Measurements from ENCODE around the gene JOSD1.

The JOSD1 gene

DNA sequence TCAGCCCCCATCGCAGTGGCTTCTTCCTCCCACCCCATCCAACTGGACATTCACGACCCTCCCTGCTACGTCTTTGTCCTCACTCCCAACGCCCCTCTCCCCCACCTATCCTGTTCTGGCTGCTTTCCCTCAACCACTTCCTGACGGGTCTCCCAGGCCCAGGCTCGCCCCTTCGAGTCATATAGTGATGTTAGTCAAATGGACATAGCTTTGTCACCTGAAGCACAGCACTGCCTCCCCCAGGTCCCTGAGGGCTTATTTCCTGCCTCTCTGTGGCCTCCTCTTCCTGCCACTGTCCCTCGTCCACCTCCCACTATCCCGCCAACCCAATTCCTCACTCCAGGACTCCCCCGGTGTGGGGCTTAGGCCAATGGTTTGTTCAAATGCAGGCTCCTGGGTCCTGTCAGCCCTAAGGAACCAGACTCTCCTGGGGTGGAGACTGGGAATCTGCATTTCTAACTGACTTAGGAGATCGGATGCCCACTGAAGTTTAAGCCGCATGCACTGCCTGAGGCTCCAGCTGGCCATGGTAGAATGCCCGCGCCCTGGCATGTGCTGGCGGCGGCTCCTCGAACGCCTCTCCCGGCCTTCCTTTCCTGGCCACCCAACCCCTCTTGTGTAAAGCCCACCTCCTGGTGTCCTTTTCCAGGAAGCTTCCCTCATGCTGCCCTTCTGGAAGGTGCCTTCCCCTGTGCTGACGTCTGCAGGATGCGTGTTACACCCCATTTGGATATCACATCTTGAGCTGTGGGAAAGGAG lies 36.7 kb upstream of the JOSD1 start:
- no peak overlapping the region for H3K4me3 ChIP-seq (ENCODE audit: low read depth, low read length)
- TF ChIP-seq, protein P1, sequence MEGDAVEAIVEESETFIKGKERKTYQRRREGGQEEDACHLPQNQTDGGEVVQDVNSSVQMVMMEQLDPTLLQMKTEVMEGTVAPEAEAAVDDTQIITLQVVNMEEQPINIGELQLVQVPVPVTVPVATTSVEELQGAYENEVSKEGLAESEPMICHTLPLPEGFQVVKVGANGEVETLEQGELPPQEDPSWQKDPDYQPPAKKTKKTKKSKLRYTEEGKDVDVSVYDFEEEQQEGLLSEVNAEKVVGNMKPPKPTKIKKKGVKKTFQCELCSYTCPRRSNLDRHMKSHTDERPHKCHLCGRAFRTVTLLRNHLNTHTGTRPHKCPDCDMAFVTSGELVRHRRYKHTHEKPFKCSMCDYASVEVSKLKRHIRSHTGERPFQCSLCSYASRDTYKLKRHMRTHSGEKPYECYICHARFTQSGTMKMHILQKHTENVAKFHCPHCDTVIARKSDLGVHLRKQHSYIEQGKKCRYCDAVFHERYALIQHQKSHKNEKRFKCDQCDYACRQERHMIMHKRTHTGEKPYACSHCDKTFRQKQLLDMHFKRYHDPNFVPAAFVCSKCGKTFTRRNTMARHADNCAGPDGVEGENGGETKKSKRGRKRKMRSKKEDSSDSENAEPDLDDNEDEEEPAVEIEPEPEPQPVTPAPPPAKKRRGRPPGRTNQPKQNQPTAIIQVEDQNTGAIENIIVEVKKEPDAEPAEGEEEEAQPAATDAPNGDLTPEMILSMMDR (IDR thresholded peaks at IDR 0.05; ENCODE audit: low read depth, low read length): no peak

DNA sequence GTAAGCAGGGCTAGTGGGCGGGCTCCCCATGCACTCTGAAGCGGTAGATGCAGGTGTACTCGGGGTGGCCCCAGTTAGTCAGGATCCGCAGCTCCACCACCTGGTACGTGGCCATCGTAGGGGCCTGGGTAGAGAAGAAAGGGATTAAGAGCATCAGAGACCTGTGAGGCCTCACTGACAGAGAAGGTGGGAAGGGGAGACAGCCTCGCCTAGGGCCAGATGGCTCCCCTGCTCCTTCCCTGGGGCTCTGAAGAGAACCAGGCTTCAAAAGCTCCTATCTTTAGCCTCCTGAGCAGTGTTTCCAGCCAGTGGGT lies 35.5 kb upstream of the JOSD1 start:
- TF ChIP-seq, protein P1 (IDR thresholded peaks at IDR 0.05; ENCODE audit: low read depth, low read length): no peak
- no peak overlapping the region for H3K4me3 ChIP-seq (ENCODE audit: low read depth, low read length)

DNA sequence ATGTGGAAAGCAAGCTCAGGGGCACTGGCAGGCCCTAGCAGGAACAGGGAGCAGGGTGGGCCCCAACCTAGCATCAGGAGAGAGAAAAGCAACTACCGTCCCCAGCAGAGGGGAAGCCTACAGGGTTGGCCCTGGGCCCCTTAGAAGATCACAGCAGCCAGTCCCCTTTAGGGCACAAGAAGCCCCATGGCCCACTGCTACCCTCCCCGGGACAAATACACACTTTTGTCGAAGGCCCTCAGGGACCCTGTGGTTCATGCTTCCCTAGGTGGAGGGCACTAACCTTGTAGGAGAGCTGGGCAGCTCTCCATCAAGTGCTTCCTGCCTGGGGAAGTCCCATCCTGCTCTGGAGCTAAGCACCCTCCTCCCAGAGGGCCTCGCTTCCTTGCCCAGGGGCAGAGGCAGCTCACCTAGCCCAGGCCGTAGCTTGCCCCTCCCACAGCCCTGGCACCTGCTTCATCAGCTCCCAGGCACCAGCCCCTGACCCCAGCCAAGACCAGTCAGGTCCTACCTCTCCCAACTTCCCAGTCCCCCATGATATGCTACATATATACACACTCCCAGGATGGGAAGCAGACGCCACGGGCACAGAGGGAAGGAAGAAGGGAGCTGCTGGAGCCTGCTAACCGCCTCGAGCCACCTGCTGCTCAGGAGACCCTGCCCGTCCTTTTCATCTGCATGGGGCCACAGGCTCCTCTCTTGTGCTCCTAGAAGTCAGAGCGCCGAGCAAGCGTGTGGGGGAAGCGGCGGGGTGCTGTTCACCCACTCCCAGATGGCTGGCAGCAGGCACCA lies 34.9 kb upstream of the JOSD1 start:
- no peak overlapping the region for H3K4me3 ChIP-seq (ENCODE audit: low read depth, low read length)
- TF ChIP-seq, protein P1 (IDR thresholded peaks at IDR 0.05; ENCODE audit: low read depth, low read length): no peak

DNA sequence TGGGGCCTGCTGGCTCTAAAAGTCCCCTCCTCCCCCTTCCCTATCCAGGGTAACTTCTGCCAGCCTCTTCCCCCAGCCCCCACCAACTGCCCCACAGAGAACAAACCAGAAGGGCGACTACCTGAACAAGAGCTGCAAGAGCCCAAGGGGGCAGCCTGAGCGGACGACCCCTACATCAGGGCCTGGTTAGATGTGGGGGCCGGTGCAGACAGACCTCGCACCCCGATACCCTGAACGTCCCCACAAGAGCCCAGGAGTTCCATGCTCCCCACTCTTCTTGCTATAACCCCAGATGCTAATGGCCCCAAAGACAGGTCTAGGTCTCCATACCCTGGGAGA lies 34.4 kb upstream of the JOSD1 start:
- TF ChIP-seq, protein P1 (IDR thresholded peaks at IDR 0.05; ENCODE audit: low read depth, low read length): no peak
- no peak overlapping the region for H3K4me3 ChIP-seq (ENCODE audit: low read depth, low read length)

DNA sequence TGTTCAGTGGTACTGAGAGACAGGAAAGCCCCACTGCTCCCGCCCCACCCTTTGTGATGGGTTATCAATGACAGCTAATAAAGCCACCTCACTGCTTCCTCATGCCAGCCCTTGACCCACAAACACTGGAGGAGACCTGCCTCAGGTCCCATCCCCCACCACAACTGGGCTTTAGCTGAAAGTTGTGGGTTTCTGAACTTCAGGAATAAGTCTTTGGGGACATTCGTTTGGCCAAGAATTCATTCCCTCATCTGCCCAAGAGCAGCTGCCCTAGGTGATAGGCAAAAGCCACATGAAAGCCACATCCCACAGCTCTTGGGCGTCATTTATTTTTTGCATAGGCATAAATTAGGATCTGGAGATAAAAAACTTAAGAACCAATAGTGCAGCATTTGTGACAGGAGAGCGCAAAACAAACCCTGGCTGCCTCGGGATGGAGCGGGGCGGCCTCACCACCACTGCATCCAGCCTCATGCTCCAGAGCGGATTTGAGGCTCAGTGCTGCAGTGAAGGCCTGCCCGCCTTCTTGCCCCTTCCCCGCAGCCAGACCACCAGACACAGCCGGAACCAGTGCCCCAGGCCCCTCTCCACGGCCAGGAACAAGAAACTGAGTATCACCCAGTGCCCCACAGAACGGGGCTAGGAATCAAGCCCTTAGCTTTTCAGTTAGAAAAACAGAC lies 33.8 kb upstream of the JOSD1 start:
- H3K4me3 ChIP-seq (ENCODE audit: low read depth, low read length): no peak overlapping the region
- TF ChIP-seq, protein P1 (IDR thresholded peaks at IDR 0.05; ENCODE audit: low read depth, low read length): no peak

DNA sequence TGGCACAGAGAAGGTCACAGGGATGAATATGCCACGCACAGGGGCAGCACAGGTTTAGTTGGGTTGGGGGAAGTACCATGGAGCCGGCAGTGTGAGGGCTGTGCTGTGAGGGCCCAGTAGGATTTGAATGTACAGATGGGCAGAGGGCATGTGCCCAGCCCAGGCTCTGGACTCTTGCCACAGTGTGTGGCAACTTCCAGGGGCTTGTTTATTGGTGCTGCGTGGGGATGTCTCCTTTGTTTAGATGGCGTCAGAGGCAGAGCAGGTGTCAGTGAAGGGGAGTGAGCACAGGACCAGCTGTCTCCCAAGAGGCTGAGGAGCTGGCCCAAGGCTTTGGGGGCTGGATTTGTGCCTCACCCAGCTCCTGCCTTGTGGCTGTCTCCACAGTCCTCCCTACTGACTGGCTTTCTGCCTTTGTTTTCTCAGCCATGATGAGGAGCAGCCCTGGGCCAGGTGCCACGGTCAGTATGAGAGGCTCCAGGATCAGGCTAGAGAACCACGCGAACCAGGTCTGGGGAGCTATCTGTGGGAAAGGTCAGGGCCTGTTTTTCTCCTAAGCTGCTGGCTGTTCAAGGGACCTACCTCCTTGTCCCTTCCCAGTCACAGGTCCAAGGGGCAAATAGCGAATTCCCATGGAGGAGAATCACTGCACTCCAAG lies 33.1 kb upstream of the JOSD1 start:
- H3K4me3 ChIP-seq (ENCODE audit: low read depth, low read length): no peak overlapping the region
- TF ChIP-seq, protein P1 (IDR thresholded peaks at IDR 0.05; ENCODE audit: low read depth, low read length): no peak

Measured in WI38 (cell line).